NCI-H2227 (cell line): ENCODE results near the gene DDR2.

ENCODE experiments used
- DNase-seq: peaks from one replicate; lab custom pipeline; 2025; ENCODE audit not compliant: unreplicated experiment; lab: John Stamatoyannopoulos, UW

The DDR2 gene

DNA sequence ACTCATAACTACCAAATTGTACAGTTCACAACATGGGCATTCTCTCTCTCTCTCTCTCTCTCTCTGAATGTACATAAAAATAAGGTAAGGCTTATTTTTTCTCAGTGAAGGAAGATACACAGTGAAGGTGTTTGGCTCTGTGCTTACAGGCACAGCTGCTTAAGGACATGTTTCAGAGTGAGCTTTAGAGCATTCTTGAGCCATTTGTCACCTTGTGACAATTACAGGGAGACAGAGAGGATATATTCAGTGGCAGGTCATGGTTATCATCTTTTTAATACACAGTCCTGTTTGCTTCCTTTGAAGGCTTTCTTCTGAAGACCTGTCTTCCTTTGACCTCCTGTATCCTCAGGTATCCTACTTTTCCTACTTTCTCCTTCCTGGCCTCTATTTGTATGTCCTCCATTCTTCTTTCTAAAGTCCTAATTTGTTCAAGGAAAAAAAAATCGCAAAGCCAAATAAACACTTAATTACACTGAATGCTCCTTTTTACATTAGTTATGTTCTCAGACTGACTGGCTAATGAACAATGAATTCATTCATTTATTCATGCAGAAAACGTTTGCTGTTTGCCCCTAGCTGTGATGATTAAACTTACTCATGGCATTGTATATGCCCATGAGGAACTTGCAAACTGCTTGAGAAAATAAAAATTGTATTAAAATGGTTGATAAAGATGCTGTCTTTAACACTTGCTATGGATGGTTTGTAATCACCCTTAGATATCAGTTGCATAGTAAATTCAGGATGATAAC is 191.7 kb downstream of the DDR2 start:
- DNase-seq = no peak

- no peak for DNase-seq
These were observed 197.0 kb downstream of the DDR2 start for GRCh38 chr1:162829268-162829667.

DNA sequence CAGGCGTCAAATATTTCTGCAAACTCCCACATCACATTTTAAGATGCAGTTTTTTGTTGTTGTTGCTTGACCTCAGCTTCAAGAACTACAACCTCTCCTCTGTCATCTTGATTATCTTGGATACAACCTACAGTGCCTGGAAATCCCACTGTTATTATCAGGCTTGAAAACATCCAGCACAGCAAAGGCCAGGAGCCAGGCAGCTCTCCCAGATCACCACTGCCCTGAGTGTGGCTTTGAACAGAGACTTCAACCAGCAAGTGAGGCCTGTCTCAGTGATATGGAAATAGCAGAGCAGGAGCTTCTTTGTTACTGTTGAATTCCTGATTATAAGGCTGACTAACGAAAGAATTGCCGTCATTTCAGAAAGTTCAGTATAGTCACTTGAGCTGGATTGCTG is 200.2 kb downstream of the DDR2 start:
- no peak for DNase-seq

DNA sequence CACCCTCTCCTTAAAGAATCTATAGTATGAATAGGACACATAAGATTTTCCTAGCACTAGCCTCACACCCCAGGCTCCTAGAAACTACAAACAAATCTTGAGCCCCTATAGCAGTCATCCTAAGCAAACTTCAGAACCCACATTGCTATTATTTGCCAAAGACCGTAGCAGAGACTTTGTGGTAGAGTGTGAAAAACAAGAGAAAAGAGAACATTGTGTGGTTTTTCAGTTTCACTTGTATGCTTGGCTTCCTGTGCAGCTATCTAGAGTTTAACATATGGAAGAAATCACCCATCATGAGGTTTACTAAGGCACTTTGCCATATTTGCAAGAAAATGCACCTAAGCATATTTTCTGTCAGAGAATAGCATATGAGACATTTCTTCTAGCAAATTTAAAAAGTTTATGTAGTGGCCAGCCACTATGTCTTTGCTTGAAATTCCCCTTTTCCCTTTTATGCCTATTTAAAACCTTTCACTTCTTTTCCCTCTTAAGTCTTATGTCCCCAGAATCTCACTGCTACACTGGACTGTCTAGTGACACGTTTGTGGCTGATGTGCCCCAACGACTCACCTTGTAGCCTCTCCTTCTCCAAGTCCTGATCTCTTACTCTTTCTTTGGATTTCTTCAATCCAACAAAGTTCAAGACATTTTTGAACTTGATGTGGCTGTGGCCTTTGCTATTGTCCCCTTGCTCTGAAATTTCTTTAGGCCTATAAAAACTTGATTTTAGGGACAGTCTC is 203.1 kb downstream of the DDR2 start:
- DNase-seq = no peak
